Stimulated activated CD8-positive, alpha-beta memory T cell treated with anti-CD3 and anti-CD28 coated beads, Interleukin-12 subunit alpha, Interleukin-12 subunit beta, amount 100 ng/mL, for 24 hours (primary cell): ENCODE results near the gene RTN4.
"Not testable (repeated sequence)": the region's sequence is repeated elsewhere in the genome, so short reads cannot be mapped to it uniquely, and the experiment has no call there.

Source experiments
- DNase-seq: peaks from one replicate; pipeline ENCODE4 v3.0.0-alpha.2; 2020; ENCODE audit errors: extremely low read depth

Gene RTN4, protein sequence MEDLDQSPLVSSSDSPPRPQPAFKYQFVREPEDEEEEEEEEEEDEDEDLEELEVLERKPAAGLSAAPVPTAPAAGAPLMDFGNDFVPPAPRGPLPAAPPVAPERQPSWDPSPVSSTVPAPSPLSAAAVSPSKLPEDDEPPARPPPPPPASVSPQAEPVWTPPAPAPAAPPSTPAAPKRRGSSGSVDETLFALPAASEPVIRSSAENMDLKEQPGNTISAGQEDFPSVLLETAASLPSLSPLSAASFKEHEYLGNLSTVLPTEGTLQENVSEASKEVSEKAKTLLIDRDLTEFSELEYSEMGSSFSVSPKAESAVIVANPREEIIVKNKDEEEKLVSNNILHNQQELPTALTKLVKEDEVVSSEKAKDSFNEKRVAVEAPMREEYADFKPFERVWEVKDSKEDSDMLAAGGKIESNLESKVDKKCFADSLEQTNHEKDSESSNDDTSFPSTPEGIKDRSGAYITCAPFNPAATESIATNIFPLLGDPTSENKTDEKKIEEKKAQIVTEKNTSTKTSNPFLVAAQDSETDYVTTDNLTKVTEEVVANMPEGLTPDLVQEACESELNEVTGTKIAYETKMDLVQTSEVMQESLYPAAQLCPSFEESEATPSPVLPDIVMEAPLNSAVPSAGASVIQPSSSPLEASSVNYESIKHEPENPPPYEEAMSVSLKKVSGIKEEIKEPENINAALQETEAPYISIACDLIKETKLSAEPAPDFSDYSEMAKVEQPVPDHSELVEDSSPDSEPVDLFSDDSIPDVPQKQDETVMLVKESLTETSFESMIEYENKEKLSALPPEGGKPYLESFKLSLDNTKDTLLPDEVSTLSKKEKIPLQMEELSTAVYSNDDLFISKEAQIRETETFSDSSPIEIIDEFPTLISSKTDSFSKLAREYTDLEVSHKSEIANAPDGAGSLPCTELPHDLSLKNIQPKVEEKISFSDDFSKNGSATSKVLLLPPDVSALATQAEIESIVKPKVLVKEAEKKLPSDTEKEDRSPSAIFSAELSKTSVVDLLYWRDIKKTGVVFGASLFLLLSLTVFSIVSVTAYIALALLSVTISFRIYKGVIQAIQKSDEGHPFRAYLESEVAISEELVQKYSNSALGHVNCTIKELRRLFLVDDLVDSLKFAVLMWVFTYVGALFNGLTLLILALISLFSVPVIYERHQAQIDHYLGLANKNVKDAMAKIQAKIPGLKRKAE

GRCh38 chr2:55050100-55050994 is at the start of gene RTN4:
RTN4 (minus strand) TSS chr2:55050451; CDS start chr2:55050300, 151 bp downstream.
- peak; percentile 97 for DNase-seq

- DNase-seq = no peak
Observed at GRCh38 chr2:55099493-55099877, 49.2 kb upstream of the RTN4 start.

GRCh38 chr2:55097461-55098410 is 47.5 kb upstream of the RTN4 start:
- no peak for DNase-seq

DNA sequence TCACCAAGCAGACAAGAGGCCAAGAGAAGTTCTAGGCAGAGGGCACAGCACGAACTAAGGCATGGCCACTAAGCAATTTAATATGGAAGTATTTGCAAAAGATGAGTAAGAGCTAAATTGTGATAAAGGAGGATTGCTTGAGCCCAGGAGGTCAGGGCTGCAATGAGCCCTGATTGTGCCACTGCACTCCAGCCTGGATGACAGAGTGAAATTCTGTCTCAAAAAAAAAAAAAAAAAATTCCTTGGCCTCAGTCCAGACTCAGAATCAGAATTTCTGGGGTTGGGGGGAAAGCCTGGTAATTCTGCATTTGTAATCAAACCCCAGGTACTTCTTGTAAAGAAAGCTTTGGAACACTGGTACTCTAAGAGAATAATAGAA is 46.8 kb upstream of the RTN4 start:
- no peak for DNase-seq

- DNase-seq = no peak
Observed at GRCh38 chr2:55096586-55096985, 46.3 kb upstream of the RTN4 start.

GRCh38 chr2:55093381-55093780 is 43.1 kb upstream of the RTN4 start:
- DNase-seq = no peak

- DNase-seq = no peak
Observed at GRCh38 chr2:55092439-55092838, 42.2 kb upstream of the RTN4 start.

DNA sequence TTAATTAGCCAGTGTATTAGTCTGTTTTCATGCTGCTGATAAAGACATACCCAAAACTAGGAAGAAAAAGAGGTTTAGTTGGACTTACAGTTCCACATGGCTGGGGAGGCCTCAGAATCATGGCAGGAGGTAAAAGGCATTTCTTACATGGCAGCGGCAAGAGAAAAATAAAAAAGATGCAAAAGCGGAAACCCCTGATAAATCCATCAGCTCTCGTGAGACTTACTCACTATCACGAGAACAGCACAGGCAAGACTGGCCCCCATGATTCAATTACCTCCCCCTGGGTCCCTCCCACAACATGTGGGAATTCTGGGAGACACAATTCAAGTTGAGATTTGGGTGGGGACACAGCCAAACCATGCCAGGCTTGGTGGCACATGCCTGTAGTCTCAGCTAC is 41.4 kb upstream of the RTN4 start:
- not testable (repeated sequence) for DNase-seq

GRCh38 chr2:55090702-55091101 is 40.5 kb upstream of the RTN4 start:
- DNase-seq = no peak

DNA sequence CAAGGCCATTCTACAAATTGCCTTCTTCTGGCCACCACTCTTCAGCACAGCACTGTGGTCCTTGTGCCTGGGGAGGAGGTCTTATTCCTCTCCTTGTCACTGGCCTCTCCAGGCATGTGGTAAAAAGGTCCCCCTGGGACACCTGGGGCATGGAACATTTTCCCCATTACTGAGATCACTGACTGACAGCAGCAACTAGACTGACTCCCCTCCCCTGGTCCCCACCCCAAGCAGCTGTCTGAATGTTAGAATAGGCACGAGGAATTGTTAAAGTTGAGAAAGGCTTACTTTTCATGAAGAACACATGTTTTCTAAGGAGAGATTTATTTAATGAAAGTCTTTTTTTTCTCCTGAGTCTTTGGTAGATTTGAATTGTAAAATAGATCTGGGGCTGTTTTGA is 39.5 kb upstream of the RTN4 start:
- no peak for DNase-seq

DNA sequence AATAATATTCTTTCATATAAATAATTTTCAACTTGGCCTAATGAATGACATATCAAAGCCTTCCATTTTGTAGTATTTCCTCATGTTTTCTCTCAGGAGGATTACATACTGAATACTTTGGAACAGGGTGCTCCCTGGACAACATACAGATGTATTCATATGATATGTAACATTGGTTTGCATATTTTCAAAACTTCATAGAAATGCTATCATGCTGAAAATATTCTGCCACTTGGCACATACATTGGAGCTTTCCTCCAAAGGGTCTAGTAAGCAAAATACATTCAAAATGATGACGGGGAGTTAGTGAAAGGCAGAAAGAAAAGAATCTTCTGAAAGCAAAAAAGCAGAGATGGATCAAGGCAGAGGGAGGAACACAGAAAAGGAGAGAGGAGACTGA is 38.1 kb upstream of the RTN4 start:
- DNase-seq = no peak

GRCh38 chr2:55087936-55088335 is 37.7 kb upstream of the RTN4 start:
- DNase-seq = no peak

GRCh38 chr2:55087501-55087900 is 37.2 kb upstream of the RTN4 start:
- no peak for DNase-seq

DNA sequence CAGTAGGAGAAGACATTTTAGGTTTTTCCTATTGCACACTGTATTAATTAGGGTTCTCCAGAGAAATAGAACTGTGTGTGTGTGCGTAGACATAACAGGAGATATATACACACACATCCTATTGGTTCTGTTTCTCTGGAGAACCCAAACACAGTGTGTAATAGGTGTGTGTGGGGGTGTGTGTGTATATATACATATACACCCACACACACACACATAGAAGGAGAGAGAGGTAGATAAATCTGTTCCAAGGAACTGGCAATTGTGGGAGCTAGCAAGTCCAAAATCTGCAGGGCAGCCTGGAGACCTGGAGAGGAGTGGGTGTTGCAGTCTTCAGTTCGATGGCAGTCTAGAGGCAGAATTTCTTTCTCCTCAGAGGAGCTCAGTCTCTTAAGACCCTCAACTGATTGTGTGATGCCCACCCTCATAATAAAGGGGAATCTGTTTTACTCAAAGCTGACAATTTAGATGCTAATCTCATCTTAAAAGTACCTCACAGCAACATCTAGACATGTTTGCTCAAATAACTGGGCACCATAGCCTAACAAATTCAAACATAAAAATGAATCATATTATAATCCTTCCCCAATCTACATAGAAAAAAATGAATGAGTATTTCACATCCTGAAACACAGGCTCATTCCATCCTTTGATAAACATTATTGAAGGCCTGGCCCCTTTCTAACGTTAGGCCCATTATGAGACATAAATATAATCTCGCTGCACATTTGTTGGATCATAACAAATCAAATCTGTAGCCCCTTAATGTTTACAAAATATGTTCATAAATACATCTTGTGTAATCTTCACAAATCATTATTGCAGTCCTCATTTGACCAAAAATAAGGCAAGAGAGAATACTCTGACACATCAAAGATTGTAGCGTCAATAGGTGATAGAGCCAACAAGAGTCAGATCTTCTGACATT is 35.1 kb upstream of the RTN4 start:
- DNase-seq = no peak

GRCh38 chr2:55084641-55085040 is 34.4 kb upstream of the RTN4 start:
- no peak for DNase-seq

GRCh38 chr2:55080204-55080738 is 30.0 kb upstream of the RTN4 start:
- no peak for DNase-seq

DNA sequence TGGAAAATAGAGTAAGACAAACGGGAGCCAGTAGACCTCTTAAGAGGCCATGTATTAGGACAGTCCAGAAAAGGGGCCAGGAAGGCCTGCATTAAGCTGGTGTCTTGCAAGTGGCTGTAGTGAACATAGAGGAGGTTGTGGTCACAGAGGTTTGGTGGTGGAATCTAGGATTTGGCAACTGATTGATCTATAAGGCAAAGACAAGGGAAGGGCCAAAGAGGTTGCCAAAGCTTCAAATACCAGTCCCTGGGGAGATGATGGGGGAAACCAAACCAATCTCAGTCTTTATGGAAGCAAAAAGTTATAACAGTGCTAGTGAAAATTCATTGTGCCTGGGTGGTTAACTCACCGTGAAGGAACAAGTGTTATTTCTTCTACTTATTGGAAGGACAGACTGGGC is 28.7 kb upstream of the RTN4 start:
- DNase-seq = no peak

GRCh38 chr2:55076721-55077120 is 26.5 kb upstream of the RTN4 start:
- DNase-seq = no peak

DNA sequence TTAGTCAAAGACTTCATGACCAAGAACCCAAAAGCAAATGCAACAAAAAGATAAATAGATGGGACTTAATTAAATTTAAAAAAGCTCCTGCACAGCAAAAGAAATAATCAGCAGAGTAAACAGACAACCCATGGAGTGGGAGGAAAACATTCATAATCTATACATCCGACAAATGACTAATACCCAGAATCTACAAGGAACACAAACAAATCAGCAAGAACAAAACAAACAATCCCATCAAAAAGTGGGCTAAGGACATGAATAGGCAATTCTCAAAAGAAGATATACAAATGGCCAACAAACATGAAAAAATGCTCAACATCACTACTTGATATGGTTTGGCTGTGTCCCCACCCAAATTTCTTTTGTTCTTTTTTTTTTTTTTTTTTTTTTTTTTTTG is 25.8 kb upstream of the RTN4 start:
- DNase-seq = not testable (repeated sequence)
